Psoas muscle (tissue), 8 donors: ENCODE data around the gene WDR19. TPM values are rescaled to one million over a fixed set of nuclear protein-coding genes. Genes with fewer than 3 reads are reported as not detected.

Source experiments
- ATAC-seq, 4 donors: fragments of 200-7000 bp; cut with Tn5 transposase; one replicate each; pipeline ENCODE4 v1.9.1; 2020; ENCODE audit warnings: moderate library complexity in 3 of 4, mild to moderate bottlenecking in 2 of 4
- DNase-seq, 2 donors: peaks; one replicate each; pipeline ENCODE4 v3.0.0-alpha.2; 2020
- H3K27ac ChIP-seq: fragments of 200-600 bp; one replicate; pipeline ENCODE4 v1.8.0; 2022
- H3K27me3 ChIP-seq, 3 donors: fragments of 200-600 bp in 1 of 3; one replicate each; pipeline versions ENCODE4 v1.6.1 to v1.8.0; 2013 to 2022; ENCODE audit warnings: low read length in 2 of 3, mild to moderate bottlenecking in 2 of 3, moderate library complexity in 1 of 3; ENCODE audit not compliant: insufficient read depth in 3 of 3
- H3K36me3 ChIP-seq, 2 donors: fragments of 200-600 bp in 1 of 2; one replicate each; pipeline versions ENCODE4 v1.6.1 to v1.8.0; 2013 to 2022; ENCODE audit warnings: low read depth in 1 of 2, mild to moderate bottlenecking in 1 of 2, moderate library complexity in 1 of 2; ENCODE audit not compliant: insufficient read depth in 1 of 2
- H3K4me1 ChIP-seq: fragments of 200-600 bp; one replicate; pipeline ENCODE4 v1.8.0; 2022
- H3K4me3 ChIP-seq: fragments of 200-600 bp; one replicate; pipeline ENCODE4 v1.8.0; 2022; ENCODE audit warnings: mild to moderate bottlenecking
- H3K9me3 ChIP-seq: fragments of 200-600 bp; one replicate; pipeline ENCODE4 v1.8.0; 2022
- CTCF ChIP-seq: fragments of 200-600 bp; IDR thresholded peaks from one replicate; pipeline ENCODE4 v1.8.0; 2022; ENCODE audit warnings: antibody characterized with exemption
- WGBS, 3 donors: extraction: QIAGEN DNeasy Blood & Tissue Kit; methylation state at CpG; one replicate each; pipeline versions ENCODE4 v1.1.6 to v1.1.7; 2013; 5-methylcytosine and 5-hydroxymethylcytosine counted together
- intact Hi-C, 2 donors: fragments of 100-400 bp; cut with DNase I; formaldehyde crosslinking; loops; one replicate each; pipeline versions ENCODE4 v1.11.0 to v1.14.2; 2022
- polyA plus RNA-seq, 3 donors: library from polyadenylated mRNA; stranded (reverse); fragments of 200-250 nt; gene quantifications; one replicate each; pipeline ENCODE4 v1.2.3, GENCODE V29; 2013
- total RNA-seq, 4 donors: library from RNA; stranded (reverse); fragmentation: NEBNext Ultra II Directional in 2 of 4; extraction: Animal tissue kit (Norgen Biotek cat#: 25700) in 2 of 4; gene quantifications; one replicate each; pipeline versions ENCODE4 v1.2.1 to v1.2.4, GENCODE V29; 2021 to 2023
- donor health status: healthy with polysubstance abuse.
- donor health status: DM: no; HTN: no; CAD: no; lungs with moderate emphysema.
- donor health status: Bipolar disorder and iron deficiency.
- donor health status: healthy.
- donor health status: DM: yes; HTN: yes; CAD: no.
- donor health status: DM: no; HTN: no; CAD: no.
- donor health status: DM: no; HTN: no; CAD: no.
- donor health status: DM: yes; HTN: yes; CAD: no.

WDR19 gene
- total and polyA plus RNA-seq, 7 donors = 3.9 to 7.1 (median 5.4) TPM

DNA sequence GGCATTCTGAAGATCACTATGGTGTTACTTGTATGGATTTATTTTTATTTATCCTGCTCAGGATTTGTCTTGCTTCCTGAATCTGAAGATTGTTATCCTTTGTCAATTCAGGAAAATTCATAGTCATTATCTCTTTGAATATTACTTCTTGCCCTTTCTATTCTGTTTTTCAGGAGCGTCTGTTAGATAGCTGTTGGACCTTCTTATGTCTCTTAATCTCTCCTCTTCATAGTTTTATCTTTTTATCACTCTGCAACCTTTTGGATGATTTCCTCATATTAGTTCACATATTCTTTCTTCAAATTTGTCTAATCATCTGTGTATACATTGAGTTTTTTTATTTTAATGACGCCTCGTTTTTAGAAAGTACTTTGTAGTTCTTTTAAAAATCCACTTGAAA is 19.6 kb downstream of the WDR19 start:
- peaks cover 5 to 60% of the 10 kb centered on the region in 2 donors for H3K36me3 ChIP-seq
- no peak for DNase-seq
- no peak overlapping the region for H3K27ac ChIP-seq
- ATAC-seq = no peak
- H3K9me3 ChIP-seq = no peaks in the 10 kb centered on the region
- H3K4me1 ChIP-seq = no peaks in the 10 kb centered on the region
- 97% methylated on average over 3 of the region's 3 CpGs for WGBS, 3 donors
- no peak for TF ChIP-seq CTCF
- H3K27me3 ChIP-seq = no peaks in the 10 kb centered on the region
- H3K4me3 ChIP-seq = no peak overlapping the region
- intact Hi-C loops = no loop called here

DNA sequence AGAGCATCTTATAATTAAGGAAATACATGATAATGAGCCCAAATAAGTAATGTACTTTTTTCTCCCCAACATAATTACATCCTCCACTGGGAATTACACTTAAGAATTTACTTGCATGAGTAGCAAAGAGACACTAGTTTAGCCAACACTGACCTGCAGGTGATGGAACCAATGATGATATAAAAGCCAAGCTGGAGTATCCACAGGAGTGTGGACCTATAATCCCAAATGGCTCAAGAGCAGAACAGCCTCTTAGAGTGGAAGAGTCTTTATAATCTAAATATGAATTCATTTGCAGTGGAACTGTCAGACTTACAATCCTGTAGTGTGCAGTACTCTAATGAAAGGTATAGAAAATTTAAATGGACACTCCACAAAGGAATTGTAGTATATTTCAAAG is 22.2 kb downstream of the WDR19 start:
- H3K27ac ChIP-seq = no peak overlapping the region
- no peak for TF ChIP-seq CTCF
- intact Hi-C loops = no loop called here
- DNase-seq (no peak), ATAC-seq (no peak)
- H3K27me3 ChIP-seq = no peaks in the 10 kb centered on the region
- H3K4me3 ChIP-seq = no peak overlapping the region
- peaks cover 5 to 66% of the 10 kb centered on the region in 2 donors for H3K36me3 ChIP-seq
- no peaks in the 10 kb centered on the region for H3K9me3 ChIP-seq
- H3K4me1 ChIP-seq = no peaks in the 10 kb centered on the region

DNA sequence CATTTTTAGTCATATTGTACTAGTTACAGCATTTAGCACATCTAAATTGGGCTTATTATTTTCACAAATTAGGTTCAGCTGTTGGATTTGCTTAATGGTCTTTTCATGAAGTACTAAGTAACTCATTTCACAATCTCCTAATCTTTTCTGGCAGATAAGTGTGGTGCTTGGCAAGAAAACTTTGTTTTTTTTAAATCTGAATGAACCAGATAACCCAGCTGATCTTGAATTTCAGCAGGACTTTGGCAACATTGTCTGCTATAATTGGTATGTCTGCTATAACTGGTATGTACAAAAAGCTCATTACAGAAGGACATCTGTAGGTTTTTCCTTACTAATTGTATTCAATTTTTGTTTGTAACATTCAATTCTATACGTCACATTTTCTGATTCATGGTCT is 22.7 kb downstream of the WDR19 start:
- 80 to 90% (median 81%) methylated on average over 1 of the region's 1 CpG for WGBS, 3 donors
- ATAC-seq (no peak), DNase-seq (no peak)
- Histone ChIP-seq H3K36me3 (peaks cover 5 to 62% of the 10 kb centered on the region in 2 donors), H3K9me3 (no peaks in the 10 kb centered on the region), H3K27me3 (no peaks in the 10 kb centered on the region), H3K4me3 (no peak overlapping the region), H3K4me1 (no peaks in the 10 kb centered on the region), H3K27ac (no peak overlapping the region)
- intact Hi-C loops = no loop called here
- no peak for TF ChIP-seq CTCF

DNA sequence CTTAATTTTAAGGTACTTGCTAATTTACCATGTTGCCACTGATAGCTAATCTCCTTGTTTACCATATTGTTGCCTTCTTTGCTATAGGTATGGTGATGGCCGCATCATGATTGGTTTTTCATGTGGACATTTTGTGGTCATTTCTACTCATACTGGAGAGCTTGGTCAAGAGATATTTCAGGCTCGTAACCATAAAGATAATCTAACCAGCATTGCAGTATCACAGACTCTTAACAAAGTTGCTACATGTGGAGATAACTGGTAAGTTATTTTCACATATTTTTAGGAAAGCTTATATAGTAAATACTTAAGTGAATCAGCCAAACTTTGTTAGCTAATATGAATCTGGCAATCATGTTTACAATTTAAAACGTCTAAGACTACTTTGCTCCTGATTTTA is 23.1 kb downstream of the WDR19 start:
- intact Hi-C loops = no loop called here
- WGBS, 3 donors = 86 to 94% (median 89%) methylated on average over 3 of the region's 3 CpGs

More for the DNA sequence above, 23.1 kb downstream of the WDR19 start:
- no peak for ATAC-seq
- Histone ChIP-seq H3K9me3 (no peaks in the 10 kb centered on the region), H3K4me3 (no peak overlapping the region), H3K27me3 (no peaks in the 10 kb centered on the region), H3K36me3 (peaks cover 5 to 62% of the 10 kb centered on the region in 2 donors), H3K4me1 (no peaks in the 10 kb centered on the region), H3K27ac (no peak overlapping the region)
- DNase-seq = no peak
- no peak for TF ChIP-seq CTCF
